GM23338 (cell line): ENCODE results near the gene NPLOC4. TPM values are rescaled to one million over a fixed set of nuclear protein-coding genes. Genes with fewer than 3 reads are reported as not detected.

ENCODE experiments used
- ATAC-seq: fragments of 200-7000 bp; cut with Tn5 transposase; 3 replicates; pipeline ENCODE4 v1.9.1; 2020
- DNase-seq: peaks from one replicate; pipeline ENCODE4 v3.0.0-alpha.2; 2015; ENCODE audit warnings: low spot score
- H2AFZ ChIP-seq: fragments of 200-600 bp; sonication (generic); 2 replicates; pipeline ENCODE4 v1.8.0; 2016; ENCODE audit warnings: antibody characterized with exemption, mild to moderate bottlenecking, moderate library complexity
- H3F3A ChIP-seq: fragments of 200-600 bp; sonication (generic); replicated peaks from 2 replicates; pipeline ENCODE4 v1.8.0; 2017; ENCODE audit warnings: antibody characterized with exemption, mixed run types, low read depth
- H3K27ac ChIP-seq: fragments of 200-600 bp; sonication (generic); 2 replicates; pipeline ENCODE4 v1.6.1; 2016; ENCODE audit warnings: low read depth
- H3K27me3 ChIP-seq: fragments of 200-600 bp; sonication (generic); 2 replicates; pipeline ENCODE4 v1.8.0; 2016; ENCODE audit warnings: mild to moderate bottlenecking, mixed run types, moderate library complexity; ENCODE audit not compliant: insufficient read depth
- H3K36me3 ChIP-seq: fragments of 200-600 bp; sonication (generic); 2 replicates; pipeline ENCODE4 v1.8.0; 2016; ENCODE audit warnings: mild to moderate bottlenecking; ENCODE audit not compliant: insufficient read depth
- H3K4me1 ChIP-seq: fragments of 200-600 bp; sonication (generic); 2 replicates; pipeline ENCODE4 v1.8.0; 2016; ENCODE audit warnings: mild to moderate bottlenecking, moderate library complexity; ENCODE audit not compliant: insufficient read depth
- H3K4me2 ChIP-seq: fragments of 200-600 bp; sonication (generic); 2 replicates; pipeline ENCODE4 v1.7.1; 2017; ENCODE audit warnings: mixed run types
- H3K4me3 ChIP-seq: fragments of 200-600 bp; sonication (generic); 2 replicates; pipeline ENCODE4 v1.6.1; 2016; ENCODE audit warnings: mixed run types
- H3K79me2 ChIP-seq: fragments of 200-600 bp; sonication (generic); replicated peaks from 2 replicates; pipeline ENCODE4 v1.8.0; 2017; ENCODE audit warnings: mild to moderate bottlenecking; ENCODE audit not compliant: insufficient read depth
- H3K9me2 ChIP-seq: fragments of 200-600 bp; sonication (generic); 2 replicates; pipeline ENCODE4 v1.8.0; 2017; ENCODE audit not compliant: insufficient read depth
- H4K20me1 ChIP-seq: fragments of 200-600 bp; sonication (generic); replicated peaks from 2 replicates; pipeline ENCODE4 v1.8.0; 2017; ENCODE audit warnings: mild to moderate bottlenecking; ENCODE audit not compliant: insufficient read depth
- H3K27ac Mint-ChIP-seq: 2 replicates; pipeline ENCODE4 v1.8.0; 2020; ENCODE audit warnings: inconsistent platforms, mild to moderate bottlenecking, moderate library complexity, mixed read lengths
- H3K27me3 Mint-ChIP-seq: 3 replicates; pipeline ENCODE4 v1.8.0; 2022; ENCODE audit warnings: low read depth, mild to moderate bottlenecking, moderate library complexity, mixed read lengths, inconsistent platforms; ENCODE audit not compliant: insufficient read depth, poor library complexity
- H3K36me3 Mint-ChIP-seq: 3 replicates; pipeline ENCODE4 v1.8.0; 2021; ENCODE audit warnings: low read depth, mild to moderate bottlenecking, inconsistent platforms, moderate library complexity, mixed read lengths
- H3K4me1 Mint-ChIP-seq: 3 replicates; pipeline ENCODE4 v1.8.0; 2020; ENCODE audit warnings: mild to moderate bottlenecking, inconsistent platforms, mixed read lengths
- H3K4me3 Mint-ChIP-seq: 3 replicates; pipeline ENCODE4 v1.8.0; 2021; ENCODE audit warnings: moderate library complexity, mild to moderate bottlenecking, inconsistent platforms, mixed read lengths
- H3K9me3 Mint-ChIP-seq: 3 replicates; pipeline ENCODE4 v1.8.0; 2020; ENCODE audit warnings: moderate library complexity, mild to moderate bottlenecking, inconsistent platforms, mixed read lengths
- CREB1 ChIP-seq: fragments of 250-450 bp; sonication (Bioruptor Pico); IDR thresholded peaks from 2 replicates; pipeline ENCODE4 v1.5.0; 2020; ENCODE audit warnings: low read depth, mild to moderate bottlenecking, moderate library complexity
- EZH2 ChIP-seq: fragments of 200-600 bp; sonication (generic); IDR thresholded peaks from one replicate; pipeline ENCODE4 v1.8.0; 2017; ENCODE audit warnings: antibody characterized with exemption, mild to moderate bottlenecking, low read depth; ENCODE audit not compliant: unreplicated experiment
- EZH2phosphoT487 ChIP-seq: fragments of 200-600 bp; sonication (generic); IDR thresholded peaks from one replicate; pipeline ENCODE4 v1.8.1; 2018; ENCODE audit warnings: antibody characterized with exemption; ENCODE audit not compliant: unreplicated experiment
- JUNB ChIP-seq: IDR thresholded peaks from one replicate; pipeline ENCODE4 v1.6.1; 2016; ENCODE audit warnings: antibody characterized with exemption; ENCODE audit not compliant: unreplicated experiment
- STAT1 ChIP-seq: IDR thresholded peaks from one replicate; pipeline ENCODE4 v1.6.1; 2016; ENCODE audit warnings: antibody characterized with exemption; ENCODE audit not compliant: unreplicated experiment
- ZNF114 ChIP-seq: fragments of 250-450 bp; sonication (Bioruptor Pico); IDR thresholded peaks from 2 replicates; pipeline ENCODE4 v1.5.0; 2020; ENCODE audit warnings: mild to moderate bottlenecking, moderate library complexity
- ZNF331 ChIP-seq: fragments of 250-450 bp; sonication (Bioruptor Pico); IDR thresholded peaks from 2 replicates; pipeline ENCODE4 v1.5.0; 2020; ENCODE audit warnings: low read depth, mild to moderate bottlenecking, moderate library complexity
- polyA plus RNA-seq: library from polyadenylated mRNA; unstranded; fragments of >200 nt; fragmentation: Nextera tagmentation; extraction: Ambion mirVana; gene quantifications from 2 replicates; pipeline ENCODE4 v1.2.1, GENCODE V29; 2016
- total RNA-seq: library from RNA; depleted of rRNA; stranded (reverse); fragments of >200 nt; shearing (Covaris generic); gene quantifications from 2 replicates; pipeline ENCODE4 v1.2.3, GENCODE V29; 2014
- TF ChIP-seq, protein P1 (sequence below), 2 experiments: fragments of 200-600 bp in 1 of 2; sonication (generic) in 1 of 2; conservative IDR thresholded peaks; 2 replicates each; pipeline versions ENCODE4 v1.5.1 to v1.6.1; 2016 to 2017; ENCODE audit warnings: antibody characterized with exemption in 2 of 2, low read depth in 2 of 2, mild to moderate bottlenecking in 2 of 2, moderate library complexity in 1 of 2
- TF ChIP-seq, protein P2 (sequence below): IDR thresholded peaks from 2 replicates; pipeline ENCODE4 v1.6.1; 2016; ENCODE audit warnings: antibody characterized with exemption
- TF ChIP-seq, protein P3 (sequence below): IDR thresholded peaks from one replicate; pipeline ENCODE4 v1.6.1; 2018; ENCODE audit warnings: antibody characterized with exemption; ENCODE audit not compliant: unreplicated experiment
- TF ChIP-seq, protein P4 (sequence below): fragments of 250-450 bp; sonication (Bioruptor Pico); IDR thresholded peaks from 2 replicates; pipeline ENCODE4 v1.5.0; 2020; ENCODE audit warnings: mild to moderate bottlenecking, moderate library complexity

The NPLOC4 gene
- total and polyA plus RNA-seq, 2 experiments from 2014 or later: 24.1 to 79.1 TPM

DNA sequence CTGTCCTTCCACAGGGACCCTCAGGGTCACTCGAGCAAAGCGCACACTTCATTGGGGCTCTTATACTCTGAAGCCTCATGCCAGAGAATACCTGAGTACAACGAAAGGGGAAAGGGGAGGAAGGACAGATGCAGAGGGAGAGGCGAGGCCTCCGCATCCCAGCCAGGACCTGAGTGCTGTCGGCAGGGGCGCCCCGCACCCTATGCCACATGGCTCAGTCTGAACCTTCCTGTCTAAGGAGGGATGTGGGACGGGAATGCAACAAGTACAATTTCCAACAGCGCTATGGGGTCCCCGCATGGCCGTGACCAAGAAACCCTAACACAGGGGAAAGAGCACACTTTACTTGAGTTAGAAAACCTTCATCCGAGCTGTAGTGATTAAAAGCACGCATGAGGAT, 44.9 kb downstream of the NPLOC4 start:
- Histone ChIP-seq H2AFZ (no peak overlapping the region), H3F3A (peaks cover 13% of the 10 kb centered on the region; the same call in 1 of the 2 replicates), H3K4me3 (no peak overlapping the region), H3K9me2 (no peaks in the 10 kb centered on the region), H3K4me1 (no peaks in the 10 kb centered on the region), H4K20me1 (peaks cover 14% of the 10 kb centered on the region), H3K4me2 (no peak overlapping the region), H3K36me3 (peaks cover 37% of the 10 kb centered on the region), H3K27ac (0 out of 2 replicates have a peak overlapping the region, but pooled peaks have one; percentile 26), H3K79me2 (no peaks in the 10 kb centered on the region), H3K27me3 (no peaks in the 10 kb centered on the region)
- peaks cover 75% of the 10 kb centered on the region for H3K36me3 Mint-ChIP-seq
- H3K4me3 Mint-ChIP-seq: no peak overlapping the region
- no peaks in the 10 kb centered on the region for H3K4me1 Mint-ChIP-seq
- TF ChIP-seq, protein P1, sequence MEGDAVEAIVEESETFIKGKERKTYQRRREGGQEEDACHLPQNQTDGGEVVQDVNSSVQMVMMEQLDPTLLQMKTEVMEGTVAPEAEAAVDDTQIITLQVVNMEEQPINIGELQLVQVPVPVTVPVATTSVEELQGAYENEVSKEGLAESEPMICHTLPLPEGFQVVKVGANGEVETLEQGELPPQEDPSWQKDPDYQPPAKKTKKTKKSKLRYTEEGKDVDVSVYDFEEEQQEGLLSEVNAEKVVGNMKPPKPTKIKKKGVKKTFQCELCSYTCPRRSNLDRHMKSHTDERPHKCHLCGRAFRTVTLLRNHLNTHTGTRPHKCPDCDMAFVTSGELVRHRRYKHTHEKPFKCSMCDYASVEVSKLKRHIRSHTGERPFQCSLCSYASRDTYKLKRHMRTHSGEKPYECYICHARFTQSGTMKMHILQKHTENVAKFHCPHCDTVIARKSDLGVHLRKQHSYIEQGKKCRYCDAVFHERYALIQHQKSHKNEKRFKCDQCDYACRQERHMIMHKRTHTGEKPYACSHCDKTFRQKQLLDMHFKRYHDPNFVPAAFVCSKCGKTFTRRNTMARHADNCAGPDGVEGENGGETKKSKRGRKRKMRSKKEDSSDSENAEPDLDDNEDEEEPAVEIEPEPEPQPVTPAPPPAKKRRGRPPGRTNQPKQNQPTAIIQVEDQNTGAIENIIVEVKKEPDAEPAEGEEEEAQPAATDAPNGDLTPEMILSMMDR (conservative IDR thresholded peaks at IDR 0.05; ENCODE audit: low read depth in 2 of 2): no peak
- TF ChIP-seq EZH2phosphoT487 (no peak), CREB1 (no peak), STAT1 (no peak), JUNB (no peak), EZH2 (no peak), ZNF114 (CRISPR knock-in tag) (no peak), ZNF331 (CRISPR knock-in tag) (no peak)
- TF ChIP-seq, protein P2, sequence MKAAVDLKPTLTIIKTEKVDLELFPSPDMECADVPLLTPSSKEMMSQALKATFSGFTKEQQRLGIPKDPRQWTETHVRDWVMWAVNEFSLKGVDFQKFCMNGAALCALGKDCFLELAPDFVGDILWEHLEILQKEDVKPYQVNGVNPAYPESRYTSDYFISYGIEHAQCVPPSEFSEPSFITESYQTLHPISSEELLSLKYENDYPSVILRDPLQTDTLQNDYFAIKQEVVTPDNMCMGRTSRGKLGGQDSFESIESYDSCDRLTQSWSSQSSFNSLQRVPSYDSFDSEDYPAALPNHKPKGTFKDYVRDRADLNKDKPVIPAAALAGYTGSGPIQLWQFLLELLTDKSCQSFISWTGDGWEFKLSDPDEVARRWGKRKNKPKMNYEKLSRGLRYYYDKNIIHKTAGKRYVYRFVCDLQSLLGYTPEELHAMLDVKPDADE: no peak
- TF ChIP-seq, protein P3, sequence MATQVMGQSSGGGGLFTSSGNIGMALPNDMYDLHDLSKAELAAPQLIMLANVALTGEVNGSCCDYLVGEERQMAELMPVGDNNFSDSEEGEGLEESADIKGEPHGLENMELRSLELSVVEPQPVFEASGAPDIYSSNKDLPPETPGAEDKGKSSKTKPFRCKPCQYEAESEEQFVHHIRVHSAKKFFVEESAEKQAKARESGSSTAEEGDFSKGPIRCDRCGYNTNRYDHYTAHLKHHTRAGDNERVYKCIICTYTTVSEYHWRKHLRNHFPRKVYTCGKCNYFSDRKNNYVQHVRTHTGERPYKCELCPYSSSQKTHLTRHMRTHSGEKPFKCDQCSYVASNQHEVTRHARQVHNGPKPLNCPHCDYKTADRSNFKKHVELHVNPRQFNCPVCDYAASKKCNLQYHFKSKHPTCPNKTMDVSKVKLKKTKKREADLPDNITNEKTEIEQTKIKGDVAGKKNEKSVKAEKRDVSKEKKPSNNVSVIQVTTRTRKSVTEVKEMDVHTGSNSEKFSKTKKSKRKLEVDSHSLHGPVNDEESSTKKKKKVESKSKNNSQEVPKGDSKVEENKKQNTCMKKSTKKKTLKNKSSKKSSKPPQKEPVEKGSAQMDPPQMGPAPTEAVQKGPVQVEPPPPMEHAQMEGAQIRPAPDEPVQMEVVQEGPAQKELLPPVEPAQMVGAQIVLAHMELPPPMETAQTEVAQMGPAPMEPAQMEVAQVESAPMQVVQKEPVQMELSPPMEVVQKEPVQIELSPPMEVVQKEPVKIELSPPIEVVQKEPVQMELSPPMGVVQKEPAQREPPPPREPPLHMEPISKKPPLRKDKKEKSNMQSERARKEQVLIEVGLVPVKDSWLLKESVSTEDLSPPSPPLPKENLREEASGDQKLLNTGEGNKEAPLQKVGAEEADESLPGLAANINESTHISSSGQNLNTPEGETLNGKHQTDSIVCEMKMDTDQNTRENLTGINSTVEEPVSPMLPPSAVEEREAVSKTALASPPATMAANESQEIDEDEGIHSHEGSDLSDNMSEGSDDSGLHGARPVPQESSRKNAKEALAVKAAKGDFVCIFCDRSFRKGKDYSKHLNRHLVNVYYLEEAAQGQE: no peak
- TF ChIP-seq, protein P4, sequence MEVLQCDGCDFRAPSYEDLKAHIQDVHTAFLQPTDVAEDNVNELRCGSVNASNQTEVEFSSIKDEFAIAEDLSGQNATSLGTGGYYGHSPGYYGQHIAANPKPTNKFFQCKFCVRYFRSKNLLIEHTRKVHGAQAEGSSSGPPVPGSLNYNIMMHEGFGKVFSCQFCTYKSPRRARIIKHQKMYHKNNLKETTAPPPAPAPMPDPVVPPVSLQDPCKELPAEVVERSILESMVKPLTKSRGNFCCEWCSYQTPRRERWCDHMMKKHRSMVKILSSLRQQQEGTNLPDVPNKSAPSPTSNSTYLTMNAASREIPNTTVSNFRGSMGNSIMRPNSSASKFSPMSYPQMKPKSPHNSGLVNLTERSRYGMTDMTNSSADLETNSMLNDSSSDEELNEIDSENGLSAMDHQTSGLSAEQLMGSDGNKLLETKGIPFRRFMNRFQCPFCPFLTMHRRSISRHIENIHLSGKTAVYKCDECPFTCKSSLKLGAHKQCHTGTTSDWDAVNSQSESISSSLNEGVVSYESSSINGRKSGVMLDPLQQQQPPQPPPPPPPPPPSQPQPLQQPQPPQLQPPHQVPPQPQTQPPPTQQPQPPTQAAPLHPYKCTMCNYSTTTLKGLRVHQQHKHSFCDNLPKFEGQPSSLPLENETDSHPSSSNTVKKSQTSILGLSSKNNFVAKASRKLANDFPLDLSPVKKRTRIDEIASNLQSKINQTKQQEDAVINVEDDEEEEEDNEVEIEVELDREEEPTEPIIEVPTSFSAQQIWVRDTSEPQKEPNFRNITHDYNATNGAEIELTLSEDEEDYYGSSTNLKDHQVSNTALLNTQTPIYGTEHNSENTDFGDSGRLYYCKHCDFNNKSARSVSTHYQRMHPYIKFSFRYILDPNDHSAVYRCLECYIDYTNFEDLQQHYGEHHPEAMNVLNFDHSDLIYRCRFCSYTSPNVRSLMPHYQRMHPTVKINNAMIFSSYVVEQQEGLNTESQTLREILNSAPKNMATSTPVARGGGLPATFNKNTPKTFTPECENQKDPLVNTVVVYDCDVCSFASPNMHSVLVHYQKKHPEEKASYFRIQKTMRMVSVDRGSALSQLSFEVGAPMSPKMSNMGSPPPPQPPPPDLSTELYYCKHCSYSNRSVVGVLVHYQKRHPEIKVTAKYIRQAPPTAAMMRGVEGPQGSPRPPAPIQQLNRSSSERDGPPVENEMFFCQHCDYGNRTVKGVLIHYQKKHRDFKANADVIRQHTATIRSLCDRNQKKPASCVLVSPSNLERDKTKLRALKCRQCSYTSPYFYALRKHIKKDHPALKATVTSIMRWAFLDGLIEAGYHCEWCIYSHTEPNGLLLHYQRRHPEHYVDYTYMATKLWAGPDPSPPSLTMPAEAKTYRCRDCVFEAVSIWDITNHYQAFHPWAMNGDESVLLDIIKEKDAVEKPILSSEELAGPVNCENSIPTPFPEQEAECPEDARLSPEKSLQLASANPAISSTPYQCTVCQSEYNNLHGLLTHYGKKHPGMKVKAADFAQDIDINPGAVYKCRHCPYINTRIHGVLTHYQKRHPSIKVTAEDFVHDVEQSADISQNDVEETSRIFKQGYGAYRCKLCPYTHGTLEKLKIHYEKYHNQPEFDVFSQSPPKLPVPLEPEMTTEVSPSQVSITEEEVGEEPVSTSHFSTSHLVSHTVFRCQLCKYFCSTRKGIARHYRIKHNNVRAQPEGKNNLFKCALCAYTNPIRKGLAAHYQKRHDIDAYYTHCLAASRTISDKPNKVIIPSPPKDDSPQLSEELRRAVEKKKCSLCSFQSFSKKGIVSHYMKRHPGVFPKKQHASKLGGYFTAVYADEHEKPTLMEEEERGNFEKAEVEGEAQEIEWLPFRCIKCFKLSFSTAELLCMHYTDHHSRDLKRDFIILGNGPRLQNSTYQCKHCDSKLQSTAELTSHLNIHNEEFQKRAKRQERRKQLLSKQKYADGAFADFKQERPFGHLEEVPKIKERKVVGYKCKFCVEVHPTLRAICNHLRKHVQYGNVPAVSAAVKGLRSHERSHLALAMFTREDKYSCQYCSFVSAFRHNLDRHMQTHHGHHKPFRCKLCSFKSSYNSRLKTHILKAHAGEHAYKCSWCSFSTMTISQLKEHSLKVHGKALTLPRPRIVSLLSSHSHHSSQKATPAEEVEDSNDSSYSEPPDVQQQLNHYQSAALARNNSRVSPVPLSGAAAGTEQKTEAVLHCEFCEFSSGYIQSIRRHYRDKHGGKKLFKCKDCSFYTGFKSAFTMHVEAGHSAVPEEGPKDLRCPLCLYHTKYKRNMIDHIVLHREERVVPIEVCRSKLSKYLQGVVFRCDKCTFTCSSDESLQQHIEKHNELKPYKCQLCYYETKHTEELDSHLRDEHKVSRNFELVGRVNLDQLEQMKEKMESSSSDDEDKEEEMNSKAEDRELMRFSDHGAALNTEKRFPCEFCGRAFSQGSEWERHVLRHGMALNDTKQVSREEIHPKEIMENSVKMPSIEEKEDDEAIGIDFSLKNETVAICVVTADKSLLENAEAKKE (CRISPR knock-in tag): no peak
- DNase-seq: no peak
- no peaks in the 10 kb centered on the region for H3K9me3 Mint-ChIP-seq
- no peak for ATAC-seq
- peaks cover 9% of the 10 kb centered on the region for H3K27me3 Mint-ChIP-seq
- no peak overlapping the region for H3K27ac Mint-ChIP-seq
